Right atrium auricular region (tissue), 2 donors: ENCODE data around the gene ZNF804A. TPM values are rescaled to one million over a fixed set of nuclear protein-coding genes. Genes with fewer than 3 reads are reported as not detected.

Source experiments
- DNase-seq: peaks from one replicate; pipeline ENCODE4 v3.0.0-alpha.2; 2019; ENCODE audit warnings: low spot score
- H3K27ac ChIP-seq, 2 donors: fragments of 200-600 bp; sonication (generic); 1 replicate in 1 of 2; 2 replicates in 1 of 2; pipeline ENCODE4 v1.5.1; 2016 to 2019
- H3K27me3 ChIP-seq, 2 donors: fragments of 200-600 bp; sonication (generic); one replicate each; pipeline versions ENCODE4 v1.5.1 to v1.6.0; 2017 to 2019
- H3K36me3 ChIP-seq: fragments of 200-600 bp; sonication (generic); one replicate; pipeline ENCODE4 v1.5.1; 2016
- H3K4me1 ChIP-seq, 2 donors: fragments of 200-600 bp; sonication (generic); one replicate each; pipeline versions ENCODE4 v1.5.1 to v1.6.0; 2017 to 2019
- H3K4me3 ChIP-seq, 2 donors: fragments of 200-600 bp; sonication (generic); 1 replicate in 1 of 2; 2 replicates in 1 of 2; pipeline ENCODE4 v1.5.1; 2017 to 2019; ENCODE audit warnings: mild to moderate bottlenecking in 1 of 2, moderate library complexity in 1 of 2
- H3K9me3 ChIP-seq, 2 donors: fragments of 200-600 bp; sonication (generic); one replicate each; pipeline ENCODE4 v1.5.1; 2019
- CTCF ChIP-seq, 2 donors: fragments of 200-600 bp; sonication (generic); IDR thresholded peaks; one replicate each; pipeline ENCODE4 v1.5.1; 2019; ENCODE audit warnings: antibody characterized with exemption in 2 of 2
- total RNA-seq, 2 donors: library from RNA; depleted of rRNA; stranded (reverse); fragments of >200 nt; gene quantifications; one replicate each; pipeline ENCODE4 v1.1.0, GENCODE V29; 2016

The ZNF804A gene
- total RNA-seq, 2 donors from 2014 or later, result not detected

GRCh38 chr2:184611361-184612085 lies 13.2 kb downstream of the ZNF804A start:
- no peaks in the 10 kb centered on the region for H3K4me1 ChIP-seq
- no peak for DNase-seq
- no peaks in the 10 kb centered on the region for H3K36me3 ChIP-seq
- no peaks in the 10 kb centered on the region for H3K27me3 ChIP-seq
- H3K27ac ChIP-seq, result no peak overlapping the region
- TF ChIP-seq CTCF (IDR thresholded peaks at IDR 0.05), result peak in 1 of 2 donors; percentile 43
- H3K4me3 ChIP-seq, result no peak overlapping the region
- H3K9me3 ChIP-seq, result no peaks in the 10 kb centered on the region

- H3K4me3 ChIP-seq, result no peak overlapping the region
- TF ChIP-seq CTCF (IDR thresholded peaks at IDR 0.05), result no peak
- H3K4me1 ChIP-seq, result no peaks in the 10 kb centered on the region
- no peak for DNase-seq
- no peak overlapping the region for H3K27ac ChIP-seq
- H3K9me3 ChIP-seq, result no peaks in the 10 kb centered on the region
- no peaks in the 10 kb centered on the region for H3K27me3 ChIP-seq
- no peaks in the 10 kb centered on the region for H3K36me3 ChIP-seq
These were observed 22.0 kb downstream of the ZNF804A start for GRCh38 chr2:184620367-184620766.

GRCh38 chr2:184624311-184624710 lies 26.0 kb downstream of the ZNF804A start:
- no peak for DNase-seq
- no peak for TF ChIP-seq CTCF (IDR thresholded peaks at IDR 0.05)
- Histone ChIP-seq H3K36me3 (no peaks in the 10 kb centered on the region), H3K9me3 (no peaks in the 10 kb centered on the region), H3K4me3 (no peak overlapping the region), H3K27me3 (no peaks in the 10 kb centered on the region), H3K27ac (no peak overlapping the region), H3K4me1 (no peaks in the 10 kb centered on the region)

GRCh38 chr2:184628051-184628450 lies 29.7 kb downstream of the ZNF804A start:
- no peak for TF ChIP-seq CTCF (IDR thresholded peaks at IDR 0.05)
- no peak overlapping the region for H3K27ac ChIP-seq
- no peaks in the 10 kb centered on the region for H3K9me3 ChIP-seq
- no peaks in the 10 kb centered on the region for H3K4me1 ChIP-seq
- no peak for DNase-seq
- H3K36me3 ChIP-seq, result no peaks in the 10 kb centered on the region
- no peaks in the 10 kb centered on the region for H3K27me3 ChIP-seq
- H3K4me3 ChIP-seq, result no peak overlapping the region

- TF ChIP-seq CTCF (IDR thresholded peaks at IDR 0.05), result no peak
- H3K4me3 ChIP-seq, result no peak overlapping the region
- no peaks in the 10 kb centered on the region for H3K4me1 ChIP-seq
- no peaks in the 10 kb centered on the region for H3K27me3 ChIP-seq
- no peaks in the 10 kb centered on the region for H3K9me3 ChIP-seq
- no peak overlapping the region for H3K27ac ChIP-seq
- DNase-seq, result no peak
- H3K36me3 ChIP-seq, result no peaks in the 10 kb centered on the region
These were observed 35.4 kb downstream of the ZNF804A start for GRCh38 chr2:184633726-184634125.

GRCh38 chr2:184637781-184638180 lies 39.5 kb downstream of the ZNF804A start:
- Histone ChIP-seq H3K4me1 (no peaks in the 10 kb centered on the region), H3K36me3 (no peaks in the 10 kb centered on the region), H3K27ac (no peak overlapping the region), H3K4me3 (no peak overlapping the region), H3K9me3 (no peaks in the 10 kb centered on the region), H3K27me3 (no peaks in the 10 kb centered on the region)
- no peak for TF ChIP-seq CTCF (IDR thresholded peaks at IDR 0.05)
- DNase-seq, result no peak
